HEK293 (cell line): ENCODE measurements around the gene MST1R.

Experiments used
- CTCF ChIA-PET: fragments of 350-600 bp; formaldehyde crosslinking; extraction: SDS; loops from one replicate; lab custom pipeline; 2021; ENCODE audit warnings: antibody characterized with exemption; lab: Yijun Ruan, JAX
- POLR2A ChIA-PET: fragments of 300-600 bp; formaldehyde crosslinking; extraction: SDS; loops from one replicate; lab custom pipeline; 2020; ENCODE audit warnings: antibody characterized with exemption, inconsistent platforms; lab: Yijun Ruan, JAX
- H3K27ac ChIP-seq: fragments of 200-500 bp; sonication (Bioruptor generic); 2 replicates; pipeline ENCODE4 v1.5.1; 2014; ENCODE audit warnings: low read depth, low read length, control low read depth, inconsistent platforms; ENCODE audit errors: extremely low read depth
- H3K36me3 ChIP-seq, 2 experiments: fragments of 200-500 bp in 1 of 2; sonication (Bioruptor generic) in 1 of 2; 1 replicate in 1 of 2; 2 replicates in 1 of 2; pipeline ENCODE4 v1.5.1; 2014 to 2017; ENCODE audit warnings: inconsistent platforms in 2 of 2, low read length in 2 of 2; ENCODE audit not compliant: control insufficient read depth in 2 of 2, insufficient read depth in 1 of 2
- H3K4me1 ChIP-seq: fragments of 200-500 bp; sonication (Bioruptor generic); 2 replicates; pipeline ENCODE4 v1.5.1; 2014; ENCODE audit warnings: mild to moderate bottlenecking, low read length, inconsistent platforms; ENCODE audit not compliant: control insufficient read depth, insufficient read depth
- H3K4me3 ChIP-seq: 2 replicates; pipeline ENCODE4 v1.5.1; 2011; ENCODE audit warnings: low read depth, mild to moderate bottlenecking, control low read depth, low read length, moderate library complexity
- H3K9me3 ChIP-seq: fragments of 200-500 bp; sonication (Bioruptor generic); 2 replicates; pipeline ENCODE4 v1.5.1; 2014; ENCODE audit warnings: low read depth, low read length, inconsistent platforms; ENCODE audit not compliant: control insufficient read depth, insufficient read depth
- GLI2 ChIP-seq: fragments of 450-650 bp; formaldehyde crosslinking; IDR thresholded peaks from 2 replicates; pipeline ENCODE4; 2017; ENCODE audit warnings: missing biosample characterization, missing genetic modification characterization, low read depth, borderline replicate concordance
- GLIS1 ChIP-seq: fragments of 450-650 bp; formaldehyde crosslinking; IDR thresholded peaks from 2 replicates; pipeline ENCODE4 v1.5.1; 2016; ENCODE audit warnings: missing biosample characterization, missing genetic modification characterization
- KLF16 ChIP-seq: fragments of 450-650 bp; formaldehyde crosslinking; IDR thresholded peaks from 2 replicates; pipeline ENCODE4 v1.5.1; 2017; ENCODE audit warnings: missing biosample characterization, missing genetic modification characterization
- KLF9 ChIP-seq: fragments of 450-650 bp; formaldehyde crosslinking; IDR thresholded peaks from 2 replicates; pipeline ENCODE4 v1.5.1; 2016; ENCODE audit warnings: missing biosample characterization, missing genetic modification characterization, low read depth
- OVOL3 ChIP-seq: fragments of 450-650 bp; formaldehyde crosslinking; IDR thresholded peaks from 2 replicates; pipeline ENCODE4 v1.5.1; 2016; ENCODE audit warnings: missing biosample characterization, missing genetic modification characterization
- SP2 ChIP-seq: fragments of 450-650 bp; formaldehyde crosslinking; IDR thresholded peaks from 2 replicates; pipeline ENCODE4 v1.5.1; 2016; ENCODE audit warnings: missing biosample characterization, missing genetic modification characterization
- ZBTB1 ChIP-seq: fragments of 450-650 bp; formaldehyde crosslinking; IDR thresholded peaks from 2 replicates; pipeline ENCODE4 v1.5.1; 2016; ENCODE audit warnings: missing biosample characterization, missing genetic modification characterization
- ZBTB17 ChIP-seq: fragments of 450-650 bp; formaldehyde crosslinking; IDR thresholded peaks from 2 replicates; pipeline ENCODE4 v1.5.1; 2016; ENCODE audit warnings: missing biosample characterization, missing genetic modification characterization
- ZEB2 ChIP-seq: fragments of 450-650 bp; formaldehyde crosslinking; IDR thresholded peaks from 2 replicates; pipeline ENCODE4 v1.5.1; 2016; ENCODE audit warnings: missing biosample characterization, missing genetic modification characterization
- ZIC2 ChIP-seq: fragments of 450-650 bp; formaldehyde crosslinking; IDR thresholded peaks from 2 replicates; pipeline ENCODE4 v1.5.1; 2016; ENCODE audit warnings: missing biosample characterization, missing genetic modification characterization
- ZNF114 ChIP-seq: fragments of 450-650 bp; formaldehyde crosslinking; IDR thresholded peaks from 2 replicates; pipeline ENCODE4 v1.5.0; 2017; ENCODE audit warnings: missing biosample characterization, missing genetic modification characterization
- ZNF169 ChIP-seq: fragments of 450-650 bp; formaldehyde crosslinking; IDR thresholded peaks from 2 replicates; pipeline ENCODE4 v1.5.1; 2016; ENCODE audit warnings: missing biosample characterization, missing genetic modification characterization
- TF ChIP-seq, protein P1 (sequence below): fragments of 450-650 bp; formaldehyde crosslinking; IDR thresholded peaks from 2 replicates; pipeline ENCODE4 v1.5.1; 2016; ENCODE audit warnings: missing biosample characterization, missing genetic modification characterization
- TF ChIP-seq, protein P2 (sequence below): fragments of 450-650 bp; formaldehyde crosslinking; IDR thresholded peaks from 2 replicates; pipeline ENCODE4 v1.5.1; 2016; ENCODE audit warnings: missing biosample characterization, missing genetic modification characterization
- TF ChIP-seq, protein P3 (sequence below): fragments of 450-650 bp; formaldehyde crosslinking; IDR thresholded peaks from 2 replicates; pipeline ENCODE4 v1.5.1; 2016; ENCODE audit warnings: missing biosample characterization, missing genetic modification characterization
- TF ChIP-seq, protein P4 (sequence below): fragments of 450-650 bp; formaldehyde crosslinking; IDR thresholded peaks from 2 replicates; pipeline ENCODE4 v1.5.1; 2017; ENCODE audit warnings: missing biosample characterization, missing genetic modification characterization
- TF ChIP-seq, protein P5 (sequence below): fragments of 450-650 bp; formaldehyde crosslinking; IDR thresholded peaks from 2 replicates; pipeline ENCODE4 v1.5.1; 2016; ENCODE audit warnings: missing biosample characterization, missing genetic modification characterization
- TF ChIP-seq, protein P6 (sequence below): fragments of 450-650 bp; formaldehyde crosslinking; optimal IDR thresholded peaks from 2 replicates; pipeline ENCODE3; 2016; ENCODE audit warnings: missing biosample characterization, mild to moderate bottlenecking, missing genetic modification characterization
- TF ChIP-seq, protein P7 (sequence below): fragments of 450-650 bp; formaldehyde crosslinking; IDR thresholded peaks from 2 replicates; pipeline ENCODE4 v1.5.1; 2017; ENCODE audit warnings: missing biosample characterization, missing genetic modification characterization

The MST1R gene

DNA sequence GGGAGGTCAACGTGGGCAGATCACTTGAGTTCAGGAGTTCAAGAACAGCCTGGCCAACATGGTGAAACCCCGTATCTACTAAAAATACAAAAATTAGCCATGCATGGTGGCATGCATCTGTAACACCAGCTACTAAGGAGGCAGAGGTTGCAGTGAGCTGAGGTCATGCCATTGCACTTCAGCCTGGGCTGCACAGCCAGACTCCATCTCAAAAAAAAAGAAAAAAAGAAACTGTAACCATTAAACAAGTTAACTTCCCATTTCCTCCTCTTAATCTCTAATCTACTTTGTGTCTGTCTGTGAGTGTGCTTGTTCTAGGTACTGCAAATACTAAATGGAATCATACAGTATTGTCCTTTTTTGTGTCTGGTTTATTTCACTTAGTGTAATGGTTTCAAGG, 39.0 kb upstream of the MST1R start (continued):
- no peak for TF ChIP-seq OVOL3 (tag by site-specific recombination)
- TF ChIP-seq, protein P1, sequence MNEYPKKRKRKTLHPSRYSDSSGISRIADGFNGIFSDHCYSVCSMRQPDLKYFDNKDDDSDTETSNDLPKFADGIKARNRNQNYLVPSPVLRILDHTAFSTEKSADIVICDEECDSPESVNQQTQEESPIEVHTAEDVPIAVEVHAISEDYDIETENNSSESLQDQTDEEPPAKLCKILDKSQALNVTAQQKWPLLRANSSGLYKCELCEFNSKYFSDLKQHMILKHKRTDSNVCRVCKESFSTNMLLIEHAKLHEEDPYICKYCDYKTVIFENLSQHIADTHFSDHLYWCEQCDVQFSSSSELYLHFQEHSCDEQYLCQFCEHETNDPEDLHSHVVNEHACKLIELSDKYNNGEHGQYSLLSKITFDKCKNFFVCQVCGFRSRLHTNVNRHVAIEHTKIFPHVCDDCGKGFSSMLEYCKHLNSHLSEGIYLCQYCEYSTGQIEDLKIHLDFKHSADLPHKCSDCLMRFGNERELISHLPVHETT, result no peak
- no peak for TF ChIP-seq ZNF114 (tag by site-specific recombination)
- no peak for TF ChIP-seq KLF9 (tag by site-specific recombination)
- TF ChIP-seq, protein P2, sequence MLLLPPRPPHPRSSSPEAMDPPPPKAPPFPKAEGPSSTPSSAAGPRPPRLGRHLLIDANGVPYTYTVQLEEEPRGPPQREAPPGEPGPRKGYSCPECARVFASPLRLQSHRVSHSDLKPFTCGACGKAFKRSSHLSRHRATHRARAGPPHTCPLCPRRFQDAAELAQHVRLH (tag by site-specific recombination), result no peak
- TF ChIP-seq ZIC2 (tag by site-specific recombination), result no peak
- no peak for TF ChIP-seq KLF16 (tag by site-specific recombination)
- no peak for TF ChIP-seq GLIS1 (tag by site-specific recombination)
- no peak for TF ChIP-seq GLI2 (tag by site-specific recombination)

DNA sequence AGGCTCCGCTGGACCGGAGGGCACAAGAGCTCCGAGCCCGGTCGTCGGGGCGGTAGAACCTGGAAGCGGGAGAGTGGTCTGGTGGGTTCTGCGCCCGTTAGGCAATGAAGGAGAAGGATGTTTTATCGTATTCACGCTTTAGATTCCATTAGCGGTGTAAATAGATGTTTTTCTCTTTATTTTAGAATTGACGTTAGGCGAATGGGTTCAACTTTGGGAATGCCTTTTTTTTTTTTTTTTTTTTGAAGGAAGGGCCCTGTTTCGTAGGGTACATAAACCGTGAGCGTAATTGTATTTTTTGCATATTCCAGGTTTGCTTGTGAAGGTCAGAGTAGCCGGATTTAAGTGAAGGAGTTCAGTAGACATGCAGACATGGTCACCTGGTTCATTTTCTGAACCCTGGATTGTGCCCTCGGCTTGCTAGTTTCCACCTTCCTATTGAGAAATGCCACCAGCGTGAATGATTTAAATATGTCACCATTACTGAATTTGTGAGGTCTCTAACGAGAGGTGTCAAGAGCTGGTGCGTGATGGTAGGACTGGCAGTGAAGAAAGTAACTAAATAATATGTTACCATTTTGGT, 37.1 kb upstream of the MST1R start:
- no peaks in the 10 kb centered on the region for H3K9me3 ChIP-seq
- peaks cover 6 to 12% of the 10 kb centered on the region in 2 experiments; a peak in 2 of 3 replicates for H3K36me3 ChIP-seq
- H3K4me1 ChIP-seq, result no peaks in the 10 kb centered on the region
- peak overlapping the region; percentile 81 for H3K27ac ChIP-seq
- H3K4me3 ChIP-seq, result peak overlapping the region; percentile 99
- CTCF ChIA-PET, result interaction anchor here (1.1 to 1.3 kb wide), 2 partner anchors 10 to 57 kb away, joined by 3 read pairs; no protein-coding TSS in a partner anchor
- TF ChIP-seq, protein P3, sequence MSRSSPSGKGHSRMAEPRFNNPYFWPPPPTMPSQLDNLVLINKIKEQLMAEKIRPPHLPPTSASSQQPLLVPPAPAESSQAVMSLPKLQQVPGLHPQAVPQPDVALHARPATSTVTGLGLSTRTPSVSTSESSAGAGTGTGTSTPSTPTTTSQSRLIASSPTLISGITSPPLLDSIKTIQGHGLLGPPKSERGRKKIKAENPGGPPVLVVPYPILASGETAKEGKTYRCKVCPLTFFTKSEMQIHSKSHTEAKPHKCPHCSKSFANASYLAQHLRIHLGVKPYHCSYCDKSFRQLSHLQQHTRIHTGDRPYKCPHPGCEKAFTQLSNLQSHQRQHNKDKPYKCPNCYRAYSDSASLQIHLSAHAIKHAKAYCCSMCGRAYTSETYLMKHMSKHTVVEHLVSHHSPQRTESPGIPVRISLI (tag by site-specific recombination), result peak; percentile 78
- TF ChIP-seq, protein P4, sequence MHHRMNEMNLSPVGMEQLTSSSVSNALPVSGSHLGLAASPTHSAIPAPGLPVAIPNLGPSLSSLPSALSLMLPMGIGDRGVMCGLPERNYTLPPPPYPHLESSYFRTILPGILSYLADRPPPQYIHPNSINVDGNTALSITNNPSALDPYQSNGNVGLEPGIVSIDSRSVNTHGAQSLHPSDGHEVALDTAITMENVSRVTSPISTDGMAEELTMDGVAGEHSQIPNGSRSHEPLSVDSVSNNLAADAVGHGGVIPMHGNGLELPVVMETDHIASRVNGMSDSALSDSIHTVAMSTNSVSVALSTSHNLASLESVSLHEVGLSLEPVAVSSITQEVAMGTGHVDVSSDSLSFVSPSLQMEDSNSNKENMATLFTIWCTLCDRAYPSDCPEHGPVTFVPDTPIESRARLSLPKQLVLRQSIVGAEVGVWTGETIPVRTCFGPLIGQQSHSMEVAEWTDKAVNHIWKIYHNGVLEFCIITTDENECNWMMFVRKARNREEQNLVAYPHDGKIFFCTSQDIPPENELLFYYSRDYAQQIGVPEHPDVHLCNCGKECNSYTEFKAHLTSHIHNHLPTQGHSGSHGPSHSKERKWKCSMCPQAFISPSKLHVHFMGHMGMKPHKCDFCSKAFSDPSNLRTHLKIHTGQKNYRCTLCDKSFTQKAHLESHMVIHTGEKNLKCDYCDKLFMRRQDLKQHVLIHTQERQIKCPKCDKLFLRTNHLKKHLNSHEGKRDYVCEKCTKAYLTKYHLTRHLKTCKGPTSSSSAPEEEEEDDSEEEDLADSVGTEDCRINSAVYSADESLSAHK (tag by site-specific recombination), result no peak
- 0 out of 2 replicates have a peak, but pooled peaks have one; percentile 6 for TF ChIP-seq ZBTB17 (tag by site-specific recombination)
- POLR2A ChIA-PET, result interaction anchor here (0.6 to 2.5 kb wide), 9 partner anchors 9 to 1010 kb away, joined by 3 to 43 read pairs (median 9); partner anchors contain the start of genes IP6K1 and MON1A

DNA sequence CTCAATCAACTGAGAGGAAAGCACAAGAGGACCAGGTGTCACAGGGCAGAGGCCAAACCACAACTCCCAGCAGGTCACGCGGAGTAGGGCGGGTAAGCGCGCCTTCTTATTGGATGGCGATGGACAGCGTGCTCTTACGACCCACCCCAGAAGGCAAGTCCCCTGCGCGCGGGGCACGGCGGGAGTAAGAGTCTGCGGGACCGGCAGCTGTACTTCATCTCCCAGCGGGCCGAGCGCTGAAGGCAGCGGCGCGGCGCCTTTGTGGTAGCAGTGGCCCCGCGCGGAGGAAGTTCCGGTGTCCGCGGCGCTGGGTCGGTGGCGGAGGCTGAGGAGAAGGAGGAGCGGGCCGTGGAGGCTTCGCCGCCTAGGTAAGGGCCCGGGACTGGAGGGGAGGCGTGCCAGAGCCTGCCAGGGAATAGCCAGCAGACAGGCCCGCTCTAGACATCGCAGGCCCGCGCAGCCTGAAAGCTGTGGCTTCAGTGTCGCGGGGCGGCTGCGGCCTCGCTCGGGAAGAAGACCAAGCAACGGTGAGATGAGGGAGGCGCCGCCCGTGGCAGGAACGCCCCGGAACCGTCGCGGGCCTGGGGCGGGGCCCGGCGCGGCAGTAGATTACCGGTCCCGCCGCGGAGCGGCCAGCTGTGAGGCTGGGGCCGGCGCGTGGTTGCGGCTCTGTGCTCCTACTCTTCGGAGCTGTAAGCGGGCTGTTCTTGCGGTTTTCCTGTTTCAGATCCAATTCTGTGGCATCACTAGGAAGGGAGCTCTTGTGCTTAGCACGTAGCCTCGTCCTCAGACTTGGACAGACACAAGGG, 36.4 kb upstream of the MST1R start, which contains the start of gene RBM6:
Gene RBM6, plus strand, starts transcription at position 293 of the 809 bp plus-strand sequence. CDS start 22,492 bp downstream, outside the sequence.
- Histone ChIP-seq H3K27ac (peak within 1 kb of the TSS; percentile 81), H3K4me3 (peak within 1 kb of the TSS; percentile 99), H3K36me3 (peaks cover 6 to 12% of the 10 kb centered on the region in 2 experiments; a peak in 2 of 3 replicates), H3K9me3 (no peaks in the 10 kb centered on the region), H3K4me1 (no peaks in the 10 kb centered on the region)
- POLR2A ChIA-PET, result interaction anchor here (0.6 to 2.5 kb wide), 10 partner anchors 9 to 204 kb away, joined by 3 to 43 read pairs (median 4); partner anchors contain the start of genes IP6K1 and MON1A
- CTCF ChIA-PET, result interaction anchor here (0.6 to 1.3 kb wide), 5 partner anchors 9 to 1589 kb away, joined by 3 read pairs; no protein-coding TSS in a partner anchor
- TF ChIP-seq ZNF169 (tag by site-specific recombination) (no peak), ZBTB1 (tag by site-specific recombination) (peak; percentile 78; the same call in 1 of the 2 replicates), ZEB2 (tag by site-specific recombination) (peak; percentile 95), ZIC2 (tag by site-specific recombination) (peak; percentile 52), SP2 (tag by site-specific recombination) (peak; percentile 85)
- TF ChIP-seq, protein P5, sequence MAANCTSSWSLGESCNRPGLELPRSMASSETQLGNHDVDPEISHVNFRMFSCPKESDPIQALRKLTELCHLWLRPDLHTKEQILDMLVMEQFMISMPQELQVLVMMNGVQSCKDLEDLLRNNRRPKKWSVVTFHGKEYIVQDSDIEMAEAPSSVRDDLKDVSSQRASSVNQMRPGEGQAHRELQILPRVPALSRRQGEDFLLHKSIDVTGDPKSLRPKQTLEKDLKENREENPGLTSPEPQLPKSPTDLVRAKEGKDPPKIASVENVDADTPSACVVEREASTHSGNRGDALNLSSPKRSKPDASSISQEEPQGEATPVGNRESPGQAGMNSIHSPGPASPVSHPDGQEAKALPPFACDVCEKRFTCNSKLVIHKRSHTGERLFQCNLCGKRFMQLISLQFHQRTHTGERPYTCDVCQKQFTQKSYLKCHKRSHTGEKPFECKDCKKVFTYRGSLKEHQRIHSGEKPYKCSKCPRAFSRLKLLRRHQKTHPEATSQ (tag by site-specific recombination), result peak; percentile 69; the same call in 1 of the 2 replicates
- TF ChIP-seq, protein P6, sequence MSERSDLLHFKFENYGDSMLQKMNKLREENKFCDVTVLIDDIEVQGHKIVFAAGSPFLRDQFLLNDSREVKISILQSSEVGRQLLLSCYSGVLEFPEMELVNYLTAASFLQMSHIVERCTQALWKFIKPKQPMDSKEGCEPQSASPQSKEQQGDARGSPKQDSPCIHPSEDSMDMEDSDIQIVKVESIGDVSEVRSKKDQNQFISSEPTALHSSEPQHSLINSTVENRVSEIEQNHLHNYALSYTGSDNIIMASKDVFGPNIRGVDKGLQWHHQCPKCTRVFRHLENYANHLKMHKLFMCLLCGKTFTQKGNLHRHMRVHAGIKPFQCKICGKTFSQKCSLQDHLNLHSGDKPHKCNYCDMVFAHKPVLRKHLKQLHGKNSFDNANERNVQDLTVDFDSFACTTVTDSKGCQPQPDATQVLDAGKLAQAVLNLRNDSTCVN (tag by site-specific recombination), result peak; percentile 92
- TF ChIP-seq, protein P7, sequence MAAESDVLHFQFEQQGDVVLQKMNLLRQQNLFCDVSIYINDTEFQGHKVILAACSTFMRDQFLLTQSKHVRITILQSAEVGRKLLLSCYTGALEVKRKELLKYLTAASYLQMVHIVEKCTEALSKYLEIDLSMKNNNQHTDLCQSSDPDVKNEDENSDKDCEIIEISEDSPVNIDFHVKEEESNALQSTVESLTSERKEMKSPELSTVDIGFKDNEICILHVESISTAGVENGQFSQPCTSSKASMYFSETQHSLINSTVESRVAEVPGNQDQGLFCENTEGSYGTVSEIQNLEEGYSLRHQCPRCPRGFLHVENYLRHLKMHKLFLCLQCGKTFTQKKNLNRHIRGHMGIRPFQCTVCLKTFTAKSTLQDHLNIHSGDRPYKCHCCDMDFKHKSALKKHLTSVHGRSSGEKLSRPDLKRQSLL, result no peak
